GM21786 (cell line): ENCODE data around the gene LIN54.
"Not testable (repeated sequence)": the region's sequence is repeated elsewhere in the genome, so short reads cannot be mapped to it uniquely, and the experiment has no call there.

Source experiments
- ATAC-seq: cut with Tn5 transposase; IDR thresholded peaks from one replicate; pipeline ENCODE4 v1.9.1; 2021; ENCODE audit not compliant: unreplicated experiment

The LIN54 gene

GRCh38 chr4:83010522-83011318, at the start of gene LIN54:
Gene LIN54, minus strand, starts transcription at chr4:83010823. Its CDS starts 25,979 bp downstream, at chr4:82984844.
- peak; percentile 43 for ATAC-seq

- no peak for ATAC-seq
Observed at GRCh38 chr4:83054928-83055327, 44.3 kb upstream of the LIN54 start.

- ATAC-seq: not testable (repeated sequence)
Observed at GRCh38 chr4:83048781-83049180, 38.2 kb upstream of the LIN54 start.

- ATAC-seq: no peak
Observed at GRCh38 chr4:83046693-83047473, 36.3 kb upstream of the LIN54 start.

- ATAC-seq: no peak
Observed at GRCh38 chr4:83043801-83044407, 33.3 kb upstream of the LIN54 start.

GRCh38 chr4:83043157-83043556, 32.5 kb upstream of the LIN54 start:
- not testable (repeated sequence) for ATAC-seq

GRCh38 chr4:83040269-83040668, 29.6 kb upstream of the LIN54 start:
- no peak for ATAC-seq

- ATAC-seq: no peak
Observed at GRCh38 chr4:83036991-83037665, 26.5 kb upstream of the LIN54 start.

GRCh38 chr4:83034630-83035494, 24.2 kb upstream of the LIN54 start, which contains the start of gene COPS4:
Gene COPS4, plus strand, starts transcription at chr4:83035183. Its CDS starts 42 bp downstream, at chr4:83035225.
- ATAC-seq: peak; percentile 98

- ATAC-seq: no peak
Observed at GRCh38 chr4:83029688-83030087, 19.1 kb upstream of the LIN54 start.

GRCh38 chr4:83028976-83029375, 18.4 kb upstream of the LIN54 start:
- ATAC-seq: no peak

GRCh38 chr4:83025563-83025962, 14.9 kb upstream of the LIN54 start:
- ATAC-seq: no peak

GRCh38 chr4:83024233-83024632, 13.6 kb upstream of the LIN54 start:
- no peak for ATAC-seq

- not testable (repeated sequence) for ATAC-seq
Observed at GRCh38 chr4:83023599-83023998, 13.0 kb upstream of the LIN54 start.

GRCh38 chr4:83022724-83023450, 12.3 kb upstream of the LIN54 start:
- ATAC-seq: no peak

GRCh38 chr4:83019794-83020494, 9.3 kb upstream of the LIN54 start:
- no peak for ATAC-seq

GRCh38 chr4:83013902-83014301, 3.3 kb upstream of the LIN54 start:
- ATAC-seq: no peak

GRCh38 chr4:83013420-83013867, 2.8 kb upstream of the LIN54 start:
- no peak for ATAC-seq
